ENCODE data around the gene STXBP5.

STXBP5 gene

GRCh38 chr6:147437615-147438014 lies 233.4 kb downstream of the STXBP5 start:
- no peak for DNase-seq (ENCODE audit: low spot score)

GRCh38 chr6:147438758-147439528 lies 234.7 kb downstream of the STXBP5 start:
- DNase-seq (ENCODE audit: low spot score): no peak
